DND-41 (cell line): Measurements from ENCODE around the gene COMP.

Source experiments
- ATAC-seq: fragments of 200-7000 bp; cut with Tn5 transposase; 3 replicates; pipeline ENCODE4 v1.9.1; 2021; ENCODE audit warnings: low read depth; ENCODE audit not compliant: insufficient read depth
- DNase-seq: peaks from one replicate; pipeline ENCODE4 v3.0.0-alpha.2; 2020
- H2AFZ ChIP-seq: 2 replicates; pipeline ENCODE4 v1.6.0; 2012; ENCODE audit warnings: low read depth, low read length
- H3K27ac ChIP-seq: 2 replicates; pipeline ENCODE4 v1.5.1; 2012; ENCODE audit warnings: low read length, inconsistent platforms
- H3K27me3 ChIP-seq: fragments of 200-600 bp; sonication (generic); 2 replicates; pipeline ENCODE4 v1.6.0; 2012; ENCODE audit warnings: low read length, mild to moderate bottlenecking, inconsistent platforms; ENCODE audit not compliant: insufficient read depth, poor library complexity
- H3K36me3 ChIP-seq: 2 replicates; pipeline ENCODE4 v1.5.1; 2012; ENCODE audit warnings: low read length, inconsistent platforms; ENCODE audit not compliant: insufficient read depth
- H3K4me1 ChIP-seq: 2 replicates; pipeline ENCODE4 v1.5.1; 2012; ENCODE audit warnings: mild to moderate bottlenecking, low read length; ENCODE audit not compliant: insufficient read depth
- H3K4me2 ChIP-seq: 2 replicates; pipeline ENCODE4 v1.6.0; 2012; ENCODE audit warnings: mild to moderate bottlenecking, moderate library complexity, low read length, inconsistent platforms; ENCODE audit not compliant: insufficient read depth
- H3K4me3 ChIP-seq, 2 experiments: fragments of 200-600 bp in 1 of 2; shearing (Covaris generic) in 1 of 2; 2 replicates each; pipeline ENCODE4 v1.5.1; 2012 to 2016; ENCODE audit warnings: inconsistent platforms in 2 of 2, low read length in 2 of 2, mild to moderate bottlenecking in 2 of 2, low read depth in 1 of 2, moderate library complexity in 1 of 2
- H3K79me2 ChIP-seq: 2 replicates; pipeline ENCODE4 v1.6.0; 2012; ENCODE audit warnings: low read length, inconsistent platforms; ENCODE audit not compliant: insufficient read depth
- H3K9ac ChIP-seq: 2 replicates; pipeline ENCODE4 v1.6.0; 2012; ENCODE audit warnings: low read depth, mild to moderate bottlenecking, inconsistent platforms, low read length, moderate library complexity
- H3K9me3 ChIP-seq: 2 replicates; pipeline ENCODE4 v1.5.1; 2012; ENCODE audit warnings: low read length, moderate library complexity, mild to moderate bottlenecking, inconsistent platforms; ENCODE audit not compliant: insufficient read depth, severe bottlenecking
- H4K20me1 ChIP-seq: 2 replicates; pipeline ENCODE4 v1.6.0; 2012; ENCODE audit warnings: low read length; ENCODE audit not compliant: insufficient read depth
- EZH2 ChIP-seq: IDR thresholded peaks from 3 replicates; pipeline ENCODE4 v1.6.1; 2012; ENCODE audit warnings: borderline replicate concordance, low read depth, mild to moderate bottlenecking, moderate library complexity, low read length, inconsistent platforms; ENCODE audit not compliant: severe bottlenecking
- TF ChIP-seq, protein P1 (sequence below): IDR thresholded peaks from 2 replicates; pipeline ENCODE4 v1.5.1; 2012; ENCODE audit warnings: borderline replicate concordance, low read length, moderate library complexity, mild to moderate bottlenecking; ENCODE audit not compliant: poor library complexity, severe bottlenecking; ENCODE audit errors: extremely low read depth

Gene COMP

DNA sequence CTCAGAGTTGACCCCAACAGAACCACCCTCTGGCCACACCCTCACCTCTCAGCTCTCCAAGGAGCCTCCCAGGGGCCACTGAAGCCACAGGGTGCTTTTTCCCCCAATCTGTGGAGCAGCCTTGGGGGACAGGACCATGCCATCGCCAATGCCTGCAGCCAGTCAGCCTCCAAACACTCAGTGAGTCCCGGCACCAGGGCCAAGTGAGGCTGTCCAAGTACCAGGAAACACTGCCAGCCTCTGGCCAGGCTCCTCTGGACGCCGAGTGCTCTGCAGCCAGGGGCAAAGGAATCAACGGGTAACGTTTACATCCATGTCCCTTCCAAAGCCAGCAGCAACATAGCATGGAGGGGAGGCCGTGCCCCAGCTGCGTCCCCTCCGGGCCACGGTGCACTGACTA is 9.5 kb upstream of the COMP start:
- Histone ChIP-seq H4K20me1 (no peaks in the 10 kb centered on the region; the same call in 1 of the 2 replicates), H3K4me2 (no peak overlapping the region), H3K4me1 (no peaks in the 10 kb centered on the region), H3K79me2 (no peaks in the 10 kb centered on the region), H3K9me3 (no peaks in the 10 kb centered on the region), H3K9ac (no peak overlapping the region), H3K4me3 (no peak overlapping the region), H2AFZ (no peak overlapping the region), H3K27me3 (no peaks in the 10 kb centered on the region), H3K27ac (no peak overlapping the region), H3K36me3 (no peaks in the 10 kb centered on the region)
- ATAC-seq: no peak
- DNase-seq: no peak
- no peak for TF ChIP-seq EZH2
- TF ChIP-seq, protein P1, sequence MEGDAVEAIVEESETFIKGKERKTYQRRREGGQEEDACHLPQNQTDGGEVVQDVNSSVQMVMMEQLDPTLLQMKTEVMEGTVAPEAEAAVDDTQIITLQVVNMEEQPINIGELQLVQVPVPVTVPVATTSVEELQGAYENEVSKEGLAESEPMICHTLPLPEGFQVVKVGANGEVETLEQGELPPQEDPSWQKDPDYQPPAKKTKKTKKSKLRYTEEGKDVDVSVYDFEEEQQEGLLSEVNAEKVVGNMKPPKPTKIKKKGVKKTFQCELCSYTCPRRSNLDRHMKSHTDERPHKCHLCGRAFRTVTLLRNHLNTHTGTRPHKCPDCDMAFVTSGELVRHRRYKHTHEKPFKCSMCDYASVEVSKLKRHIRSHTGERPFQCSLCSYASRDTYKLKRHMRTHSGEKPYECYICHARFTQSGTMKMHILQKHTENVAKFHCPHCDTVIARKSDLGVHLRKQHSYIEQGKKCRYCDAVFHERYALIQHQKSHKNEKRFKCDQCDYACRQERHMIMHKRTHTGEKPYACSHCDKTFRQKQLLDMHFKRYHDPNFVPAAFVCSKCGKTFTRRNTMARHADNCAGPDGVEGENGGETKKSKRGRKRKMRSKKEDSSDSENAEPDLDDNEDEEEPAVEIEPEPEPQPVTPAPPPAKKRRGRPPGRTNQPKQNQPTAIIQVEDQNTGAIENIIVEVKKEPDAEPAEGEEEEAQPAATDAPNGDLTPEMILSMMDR: no peak

DNA sequence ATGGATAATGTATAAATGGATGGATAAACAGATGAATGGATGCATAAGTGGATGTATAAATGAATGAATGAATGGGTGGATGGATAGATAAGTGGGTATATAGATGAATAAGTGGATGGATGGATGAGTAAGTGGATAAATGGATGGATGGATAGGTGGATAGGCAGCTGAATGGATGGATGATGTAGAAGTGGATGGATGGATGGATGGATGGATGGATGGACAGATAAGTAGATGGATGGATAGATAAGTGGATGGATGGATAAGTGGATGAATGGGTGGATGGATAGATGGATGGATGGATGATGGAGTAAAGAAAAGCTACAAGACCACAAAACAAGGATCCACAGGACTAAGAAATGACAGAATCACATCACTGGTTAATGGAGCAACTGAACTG is 9.0 kb upstream of the COMP start:
- Histone ChIP-seq H3K9ac (no peak overlapping the region), H3K27me3 (no peaks in the 10 kb centered on the region)

DNA sequence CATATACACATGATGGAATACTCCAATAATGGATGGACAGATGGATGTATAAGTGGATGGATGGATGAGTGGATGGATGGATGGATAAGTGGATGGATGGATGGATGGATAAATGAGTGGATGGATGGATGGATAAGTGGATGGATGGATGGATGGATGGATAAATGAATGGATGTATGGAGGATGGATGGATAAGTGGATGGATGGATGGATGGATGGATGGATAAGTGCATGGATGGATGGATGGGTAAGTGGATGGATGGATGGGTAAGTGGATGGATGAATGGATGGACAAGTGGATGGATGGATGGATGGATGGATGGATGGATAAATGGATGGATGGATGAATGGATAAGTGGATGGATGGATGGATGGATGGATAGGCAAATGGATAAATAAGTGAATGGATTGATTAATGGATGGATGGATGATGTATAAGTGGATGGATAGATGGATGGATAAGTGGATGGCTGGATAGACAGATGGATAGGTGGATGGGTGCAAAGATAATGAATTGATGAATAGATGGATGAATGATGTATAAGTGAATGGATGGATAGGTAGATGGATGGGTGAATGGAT is 8.4 kb upstream of the COMP start:
- Histone ChIP-seq H2AFZ (no peak overlapping the region), H3K27me3 (no peaks in the 10 kb centered on the region), H4K20me1 (no peaks in the 10 kb centered on the region; the same call in 1 of the 2 replicates), H3K79me2 (no peaks in the 10 kb centered on the region), H3K4me2 (no peak overlapping the region), H3K4me1 (no peaks in the 10 kb centered on the region), H3K36me3 (no peaks in the 10 kb centered on the region), H3K4me3 (no peak overlapping the region), H3K27ac (no peak overlapping the region), H3K9me3 (no peaks in the 10 kb centered on the region), H3K9ac (no peak overlapping the region)
- TF ChIP-seq EZH2: no peak
- TF ChIP-seq, protein P1: no peak
- ATAC-seq (no peak), DNase-seq (no peak)

More for the DNA sequence above, 9.0 kb upstream of the COMP start:
- H3K4me1 ChIP-seq: no peaks in the 10 kb centered on the region
- no peak overlapping the region for H2AFZ ChIP-seq
- H3K79me2 ChIP-seq: no peaks in the 10 kb centered on the region
- no peaks in the 10 kb centered on the region for H3K9me3 ChIP-seq
- no peak overlapping the region for H3K27ac ChIP-seq
- H3K36me3 ChIP-seq: no peaks in the 10 kb centered on the region
- no peaks in the 10 kb centered on the region; the same call in 1 of the 2 replicates for H4K20me1 ChIP-seq
- DNase-seq (no peak), ATAC-seq (no peak)
- TF ChIP-seq, protein P1: no peak
- TF ChIP-seq EZH2: no peak
- no peak overlapping the region for H3K4me2 ChIP-seq
- no peak overlapping the region for H3K4me3 ChIP-seq
